Measurements from ENCODE around the gene HSD17B11.
"Not testable (repeated sequence)": the region's sequence is repeated elsewhere in the genome, so short reads cannot be mapped to it uniquely, and the experiment has no call there.

HSD17B11 gene, protein sequence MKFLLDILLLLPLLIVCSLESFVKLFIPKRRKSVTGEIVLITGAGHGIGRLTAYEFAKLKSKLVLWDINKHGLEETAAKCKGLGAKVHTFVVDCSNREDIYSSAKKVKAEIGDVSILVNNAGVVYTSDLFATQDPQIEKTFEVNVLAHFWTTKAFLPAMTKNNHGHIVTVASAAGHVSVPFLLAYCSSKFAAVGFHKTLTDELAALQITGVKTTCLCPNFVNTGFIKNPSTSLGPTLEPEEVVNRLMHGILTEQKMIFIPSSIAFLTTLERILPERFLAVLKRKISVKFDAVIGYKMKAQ

DNA sequence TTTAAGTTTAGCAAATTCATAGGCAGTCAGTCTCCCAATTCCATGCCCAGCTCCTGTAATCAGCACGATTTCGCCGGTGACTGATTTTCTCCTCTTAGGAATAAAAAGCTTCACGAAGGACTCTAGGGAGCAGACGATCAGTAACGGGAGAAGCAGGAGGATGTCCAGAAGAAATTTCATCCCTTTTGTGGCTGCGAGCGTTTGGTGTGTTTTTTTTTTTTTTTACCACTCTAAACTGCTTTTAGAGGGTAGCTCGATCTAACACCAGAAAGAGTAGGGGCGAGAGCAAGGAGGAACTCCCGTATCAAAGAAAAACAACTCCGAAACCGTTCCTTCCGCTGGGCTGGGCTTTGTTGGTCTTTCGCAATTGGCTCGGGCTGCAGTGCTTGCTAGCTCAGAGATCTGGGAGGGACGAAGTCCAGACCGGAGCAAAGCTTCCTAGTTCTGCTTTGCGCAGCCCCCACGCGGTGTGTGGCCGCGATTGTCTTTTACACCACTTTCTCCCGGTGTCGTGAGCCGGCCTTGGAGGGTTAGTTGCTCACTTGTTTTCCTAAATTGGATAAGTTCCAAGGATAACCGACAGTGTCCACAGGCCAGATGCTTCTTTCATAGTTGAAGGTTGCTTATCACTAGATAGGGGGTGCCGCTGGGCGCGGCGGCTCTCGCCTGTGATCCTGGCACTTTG, at the start of gene HSD17B11:
HSD17B11 (minus strand) TSS at position 298 of the 685 bp plus-strand sequence; CDS start at position 180, 118 bp downstream.
- DNase-seq (ENCODE audit: low spot score): peak; percentile 88
- peak; percentile 88 for FAIRE-seq

DNA sequence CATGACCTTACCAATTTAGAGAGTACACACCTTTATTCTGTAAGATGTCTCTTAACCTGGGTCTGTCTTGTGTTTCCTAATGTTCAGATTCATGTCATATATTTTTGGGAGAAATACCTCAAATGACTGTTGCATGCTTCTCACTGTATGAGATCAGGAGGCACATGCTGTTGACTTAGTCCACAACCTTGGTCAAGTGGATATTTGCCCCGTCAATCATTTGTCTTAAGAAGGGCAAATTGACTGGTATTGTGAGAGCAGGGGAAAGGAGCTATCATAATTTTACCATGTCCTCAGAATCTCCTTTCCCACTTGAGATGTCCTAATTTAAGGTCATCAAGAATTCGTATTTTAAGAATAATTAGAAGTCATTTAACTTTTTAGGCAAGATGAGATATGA, 42.4 kb upstream of the HSD17B11 start:
- DNase-seq (ENCODE audit: low spot score) (no peak), FAIRE-seq (no peak)

DNA sequence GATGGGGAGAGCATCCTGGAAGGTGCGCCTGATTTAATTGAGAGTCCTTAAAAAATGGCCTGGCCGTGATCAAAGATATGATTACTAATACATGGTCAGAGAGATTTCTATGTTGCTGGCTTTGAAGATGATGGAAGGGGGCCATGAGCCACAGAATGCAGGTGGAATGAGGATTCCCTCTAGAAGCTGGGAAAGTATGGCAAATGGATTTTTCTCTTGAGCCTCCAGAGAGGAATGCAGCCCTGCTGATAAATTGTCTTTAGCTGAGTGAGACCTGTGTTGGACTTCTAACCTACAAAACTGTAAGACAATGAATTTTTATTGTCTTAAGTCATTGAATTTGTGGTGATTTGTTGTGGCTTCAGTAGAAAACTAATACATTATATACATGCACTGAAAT, 39.0 kb upstream of the HSD17B11 start:
- FAIRE-seq (no peak), DNase-seq (ENCODE audit: low spot score) (no peak)

DNA sequence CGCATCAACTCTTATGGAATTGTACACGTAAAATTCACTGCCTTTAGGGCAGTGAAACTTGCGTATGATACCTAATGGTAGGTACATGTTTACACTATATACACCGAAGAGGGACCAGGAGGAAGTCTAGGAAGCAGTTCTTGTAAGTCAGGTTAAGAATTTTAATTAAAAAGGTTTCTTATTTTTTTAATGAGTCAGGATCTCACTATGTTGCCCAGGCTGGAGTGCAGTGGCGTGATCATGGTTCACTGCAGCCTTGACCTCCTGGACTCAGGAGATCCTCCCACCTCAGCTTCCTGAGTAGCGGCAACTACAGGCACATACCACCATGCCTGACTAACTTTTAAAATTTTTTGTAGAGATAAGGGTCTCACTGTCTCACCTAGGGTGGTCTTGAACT, 38.0 kb upstream of the HSD17B11 start:
- DNase-seq (ENCODE audit: low spot score) (no peak), FAIRE-seq (no peak)

DNA sequence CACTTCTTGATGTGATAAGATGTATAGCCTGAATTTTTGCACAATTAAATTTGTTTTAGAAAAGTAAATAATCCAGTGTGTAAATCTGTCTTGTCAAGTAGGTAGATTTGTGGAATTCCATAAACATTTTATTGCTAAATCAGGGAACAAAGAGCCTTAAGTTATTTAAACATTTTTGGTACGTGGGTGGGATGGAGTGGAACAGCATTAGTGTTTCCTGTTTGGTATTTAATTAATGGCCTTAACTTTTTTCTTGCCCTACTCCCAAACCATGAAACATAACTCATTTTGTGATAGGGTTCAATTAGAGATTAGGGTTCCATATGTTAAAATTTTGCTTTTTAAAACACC, 36.5 kb upstream of the HSD17B11 start:
- no peak for FAIRE-seq
- DNase-seq (ENCODE audit: low spot score): no peak

DNA sequence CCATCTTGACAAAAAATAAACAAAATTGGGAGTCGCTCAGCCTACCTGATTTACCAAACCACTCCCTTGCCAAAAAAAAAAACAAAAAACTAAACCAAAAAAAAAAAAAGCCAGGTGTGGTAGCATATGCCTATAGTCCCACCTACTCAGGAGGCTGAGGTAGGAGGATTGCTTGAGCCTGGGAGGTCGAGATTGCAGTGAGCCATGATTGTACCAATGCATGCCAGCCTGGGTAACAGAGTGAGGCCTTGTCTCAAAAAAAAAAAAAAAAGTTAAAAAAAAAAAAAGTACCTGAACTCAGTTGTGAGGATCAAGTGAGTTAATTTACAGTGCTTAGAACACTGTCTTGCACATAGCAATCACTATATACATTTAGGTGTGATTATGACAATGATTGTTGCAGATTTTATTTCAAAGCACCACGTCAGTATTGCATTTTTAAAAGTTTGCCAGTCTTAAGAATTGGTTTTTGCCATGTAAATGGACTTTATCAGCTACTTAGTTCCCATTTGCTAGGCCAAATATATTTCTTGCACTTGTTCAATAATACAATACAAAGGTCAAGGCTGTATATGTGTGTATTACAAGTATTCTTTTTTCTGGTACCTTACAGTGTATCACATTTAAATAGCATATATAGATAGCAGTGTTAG, 36.0 kb upstream of the HSD17B11 start:
- FAIRE-seq (no peak), DNase-seq (ENCODE audit: low spot score) (no peak)

DNA sequence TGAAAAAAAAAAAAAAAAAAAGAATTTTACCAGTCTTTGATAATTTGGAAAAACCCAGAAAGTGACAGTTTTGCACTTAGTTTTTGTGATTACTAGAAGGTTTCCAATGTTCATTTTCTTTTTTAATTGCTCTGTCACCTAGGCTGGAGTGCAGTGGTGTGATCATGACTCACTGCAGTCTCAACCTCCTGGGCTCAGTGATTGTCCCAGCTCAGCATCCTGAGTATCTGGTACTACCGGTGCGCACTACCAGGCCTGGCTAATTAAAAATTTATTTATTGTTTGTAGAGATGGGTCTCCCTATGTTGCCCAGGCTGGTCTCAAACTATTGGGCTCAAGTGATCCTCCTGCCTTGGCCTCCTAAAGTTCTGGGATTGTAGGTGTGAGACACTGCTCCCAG, 34.7 kb upstream of the HSD17B11 start:
- FAIRE-seq (no peak), DNase-seq (ENCODE audit: low spot score) (peak; percentile 24)

DNA sequence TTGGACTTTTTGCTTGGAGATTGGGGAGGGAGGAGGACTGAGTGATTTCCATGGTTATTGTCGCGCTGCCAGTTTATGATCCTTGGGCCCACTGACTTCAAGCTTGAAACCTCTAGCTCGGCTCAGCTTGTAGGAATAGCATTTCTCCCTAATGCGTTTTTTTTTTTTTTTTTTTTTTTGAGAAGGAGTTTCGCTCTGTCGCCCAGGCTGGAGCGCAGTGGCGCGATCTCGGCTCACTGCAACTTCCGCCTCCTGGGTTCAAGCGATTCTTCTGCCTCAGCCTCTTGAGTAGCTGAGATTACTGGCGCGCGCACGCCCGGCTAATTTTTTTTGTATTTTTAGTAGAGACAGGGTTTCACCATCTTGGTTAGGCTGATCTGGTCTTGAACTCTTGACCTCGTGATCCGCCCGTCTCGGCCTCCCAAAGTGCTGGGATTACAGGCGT, 33.1 kb upstream of the HSD17B11 start:
- FAIRE-seq; DNase-seq (ENCODE audit: low spot score): not testable (repeated sequence)

DNA sequence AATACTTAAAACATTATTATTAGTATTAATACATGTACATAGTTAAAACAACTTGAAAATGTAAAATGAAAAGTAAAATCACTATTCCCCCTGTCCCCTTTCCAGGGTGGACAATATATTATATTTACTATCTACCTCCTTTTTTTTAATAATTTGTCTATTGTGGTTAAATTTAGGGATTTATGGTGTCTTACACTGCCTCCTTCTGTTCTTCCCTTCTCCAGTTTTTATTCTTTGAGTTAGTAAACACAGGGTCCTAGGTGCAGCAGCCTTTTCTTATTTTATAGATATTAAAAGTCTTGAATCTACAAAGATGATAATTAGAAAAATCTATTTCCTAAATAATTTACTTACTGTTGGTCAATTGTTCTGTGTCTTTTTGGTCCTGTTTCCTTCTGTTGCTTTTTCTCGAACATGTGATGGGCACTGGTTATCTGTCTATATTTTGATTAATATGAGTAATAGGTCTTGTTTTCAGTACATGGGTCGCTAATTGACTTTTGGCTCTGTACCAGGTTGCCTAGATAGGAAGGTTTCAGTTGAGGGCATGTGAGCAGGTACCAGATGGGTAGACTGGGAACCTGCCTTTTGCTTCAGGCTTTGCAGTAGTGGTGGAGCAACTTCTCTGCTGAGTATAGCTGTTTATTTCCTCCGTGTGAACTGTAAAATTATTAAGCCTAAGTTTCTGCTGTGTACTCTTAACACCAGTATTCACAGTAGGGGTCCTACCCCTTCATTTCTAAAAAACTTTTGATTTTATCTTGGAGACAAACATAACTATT, 32.5 kb upstream of the HSD17B11 start:
- DNase-seq (ENCODE audit: low spot score) (no peak), FAIRE-seq (no peak)

DNA sequence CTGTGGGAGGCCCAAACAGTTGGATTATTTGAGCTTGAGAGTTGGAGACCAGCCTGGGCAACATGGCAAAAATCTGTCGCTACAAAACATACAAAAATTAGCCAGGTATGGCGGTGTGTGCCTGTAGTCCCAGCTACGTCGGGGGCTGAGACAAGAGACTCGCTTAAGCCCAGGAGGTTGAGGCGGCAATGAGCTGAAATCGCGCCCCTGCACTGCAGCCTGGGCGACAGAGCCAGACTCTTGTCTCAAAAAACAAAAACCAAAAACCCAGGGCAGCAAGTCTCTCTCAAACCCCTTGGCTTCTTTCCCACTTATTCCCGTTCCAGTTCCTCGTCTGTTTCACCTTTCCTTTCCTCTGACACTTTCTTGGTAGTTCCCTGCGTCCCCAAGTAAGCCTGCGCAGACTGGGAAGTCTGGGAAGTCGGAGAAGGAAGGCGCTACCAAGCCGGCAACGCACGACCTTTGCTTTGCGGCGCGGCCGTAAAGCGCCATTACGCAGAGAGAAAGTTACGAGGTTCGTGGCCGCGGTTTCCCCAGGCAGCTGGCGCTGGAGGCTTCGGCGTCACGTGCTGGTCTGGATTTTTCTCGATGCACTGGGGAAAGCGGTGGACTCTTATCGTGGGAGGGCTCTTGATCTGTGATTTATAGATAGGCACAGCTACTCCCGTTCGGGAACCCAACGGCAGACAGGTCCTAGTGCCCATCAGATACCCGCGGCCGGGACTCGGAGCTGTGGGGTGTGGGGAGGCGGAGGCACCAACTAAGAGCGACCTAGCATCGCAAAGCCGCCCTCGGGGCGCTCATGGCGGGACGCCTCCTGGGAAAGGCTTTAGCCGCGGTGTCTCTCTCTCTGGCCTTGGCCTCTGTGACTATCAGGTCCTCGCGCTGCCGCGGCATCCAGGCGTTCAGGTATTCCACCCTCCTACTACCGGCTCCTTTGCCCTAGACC, 31.4 kb upstream of the HSD17B11 start, which contains the start of gene NUDT9:
NUDT9 (plus strand) TSS at position 470 of the 949 bp plus-strand sequence; CDS start at position 803, 333 bp downstream.
- peak; percentile 87 for DNase-seq (ENCODE audit: low spot score)
- peak; percentile 70 for FAIRE-seq

DNA sequence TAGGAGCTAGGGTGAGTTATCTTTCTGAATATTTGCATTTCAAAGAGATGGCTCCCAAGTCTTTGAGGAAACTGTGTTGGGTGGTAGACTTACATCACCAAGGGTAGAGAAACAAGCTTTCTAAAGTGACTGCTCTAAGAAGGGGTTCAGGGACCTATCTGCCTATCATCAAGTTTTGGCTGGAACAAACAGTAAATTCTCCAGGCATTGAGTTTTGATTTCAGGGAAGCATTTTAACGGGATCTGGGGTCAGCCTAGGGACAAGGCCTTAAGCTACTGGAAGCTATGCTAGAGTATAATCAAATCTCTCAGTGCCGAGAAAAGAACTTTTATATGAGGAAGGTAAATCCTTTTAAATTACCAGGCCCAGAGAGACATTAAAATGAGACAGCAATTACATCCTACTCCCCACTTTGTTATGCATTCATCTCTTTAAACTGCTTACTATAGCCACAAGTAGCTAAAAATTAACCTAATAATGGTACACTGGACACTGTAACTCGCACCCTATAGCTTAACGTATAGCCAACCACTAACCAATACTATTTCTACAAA, 29.4 kb upstream of the HSD17B11 start:
- FAIRE-seq (no peak), DNase-seq (ENCODE audit: low spot score) (no peak)

DNA sequence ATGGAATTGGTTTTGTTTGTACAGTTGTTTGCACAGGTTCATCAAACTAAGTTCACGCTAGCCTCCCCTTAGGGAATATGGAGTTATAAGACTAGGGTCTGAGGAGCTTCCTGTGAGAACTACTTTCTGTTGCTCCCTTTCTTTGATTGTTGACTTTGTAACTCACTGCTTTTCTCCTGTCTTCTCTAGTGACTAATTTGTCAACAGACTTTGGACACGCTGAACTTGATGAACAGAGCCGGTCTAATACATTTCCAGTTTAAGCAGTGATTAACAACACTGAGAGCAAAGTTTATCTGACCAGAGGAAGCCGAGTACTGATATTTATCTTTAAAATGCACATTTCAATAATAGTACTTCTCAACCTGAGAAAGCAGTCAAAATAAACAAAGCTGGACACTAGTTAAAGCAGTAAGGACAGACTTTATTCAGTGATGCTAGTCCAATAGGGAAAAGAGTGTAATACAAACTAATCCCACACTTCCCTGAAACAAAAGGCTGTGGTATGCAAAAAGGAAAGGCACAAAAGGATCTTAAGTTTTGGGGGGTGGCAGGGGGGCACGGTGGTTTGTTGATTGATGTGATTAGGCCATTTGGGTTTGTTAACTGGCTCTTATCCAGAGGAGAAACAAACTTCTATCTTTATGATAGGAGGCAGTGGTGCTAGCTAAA, 28.7 kb upstream of the HSD17B11 start:
- DNase-seq (ENCODE audit: low spot score) (no peak), FAIRE-seq (no peak)

DNA sequence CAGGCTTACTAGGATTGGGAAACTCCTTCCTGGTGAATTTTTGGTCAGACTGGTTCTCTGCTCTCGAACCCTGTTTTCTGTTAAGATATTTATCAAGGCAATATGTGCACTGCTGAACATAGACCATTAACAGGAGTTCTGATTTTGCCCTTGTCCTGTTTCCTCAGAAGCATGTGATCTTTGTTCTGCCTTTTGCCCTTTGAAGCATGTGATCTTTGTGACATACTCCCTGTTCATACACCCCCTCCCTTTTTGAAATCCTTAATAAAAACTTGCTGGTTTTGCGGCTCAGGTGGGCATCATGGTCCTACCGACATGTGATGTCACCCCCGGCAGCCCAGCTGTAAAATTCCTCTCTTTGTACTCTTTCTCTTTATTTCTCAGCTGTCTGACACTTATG, 27.4 kb upstream of the HSD17B11 start:
- DNase-seq (ENCODE audit: low spot score); FAIRE-seq: not testable (repeated sequence)

DNA sequence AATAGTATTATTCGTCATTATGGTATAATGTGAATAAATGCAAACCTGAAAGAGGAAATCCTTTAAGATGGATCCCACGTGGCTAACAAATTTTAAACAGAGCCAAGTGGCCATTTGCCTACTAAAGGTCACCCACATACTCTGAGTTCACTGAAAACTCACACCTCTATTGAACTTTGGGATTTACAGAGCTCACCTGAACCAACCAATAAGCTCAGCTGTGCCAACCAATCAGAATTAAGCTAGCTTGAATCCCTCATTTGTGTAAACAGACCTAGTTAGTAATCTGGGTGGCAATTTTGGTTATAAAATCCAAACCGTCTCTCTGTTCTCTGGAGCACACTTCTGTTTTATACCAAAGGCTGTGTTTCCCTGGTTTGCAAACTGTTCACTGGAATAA, 26.0 kb upstream of the HSD17B11 start:
- no peak for FAIRE-seq

DNA sequence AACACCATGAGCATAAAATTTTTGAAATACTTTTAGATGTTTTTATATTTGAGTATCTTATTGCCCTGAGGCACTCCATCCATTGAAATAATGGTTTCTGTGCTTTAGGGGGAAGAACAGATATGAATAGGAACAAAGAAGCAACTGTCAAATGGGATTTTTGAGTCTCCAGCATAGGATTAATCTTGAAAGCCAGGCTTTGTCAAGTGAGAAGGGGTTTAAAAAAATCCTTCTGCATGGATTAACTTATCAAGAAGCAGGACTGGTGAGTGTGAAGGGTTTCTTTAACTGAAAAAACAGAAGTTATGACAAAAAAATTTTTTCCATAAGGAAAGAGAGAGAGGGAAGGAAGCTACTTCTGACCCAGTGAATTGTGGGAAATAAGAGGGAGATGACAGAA, 23.8 kb upstream of the HSD17B11 start:
- no peak for DNase-seq (ENCODE audit: low spot score)
- FAIRE-seq: no peak

More for the DNA sequence above, 26.0 kb upstream of the HSD17B11 start:
- no peak for DNase-seq (ENCODE audit: low spot score)

DNA sequence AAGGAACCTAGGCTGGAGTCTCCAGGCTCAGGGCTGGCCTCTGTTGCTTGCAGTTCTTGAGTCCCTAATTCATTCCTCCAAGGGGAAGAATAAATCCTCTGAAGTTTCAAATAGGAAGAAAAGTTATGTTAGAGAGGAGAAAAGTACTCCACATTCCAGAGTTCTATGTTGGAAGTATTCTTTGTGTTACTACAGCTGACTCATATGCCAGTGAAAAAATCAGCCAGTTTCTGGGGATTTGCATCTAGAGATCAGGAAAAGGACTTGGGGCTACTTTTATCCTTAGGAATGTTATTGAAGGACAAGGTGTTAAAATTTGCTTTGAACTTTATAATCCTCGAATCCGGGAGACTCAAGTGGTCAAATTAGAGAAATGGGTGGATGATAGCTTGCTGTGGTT, 19.7 kb upstream of the HSD17B11 start:
- DNase-seq (ENCODE audit: low spot score) (no peak), FAIRE-seq (no peak)

DNA sequence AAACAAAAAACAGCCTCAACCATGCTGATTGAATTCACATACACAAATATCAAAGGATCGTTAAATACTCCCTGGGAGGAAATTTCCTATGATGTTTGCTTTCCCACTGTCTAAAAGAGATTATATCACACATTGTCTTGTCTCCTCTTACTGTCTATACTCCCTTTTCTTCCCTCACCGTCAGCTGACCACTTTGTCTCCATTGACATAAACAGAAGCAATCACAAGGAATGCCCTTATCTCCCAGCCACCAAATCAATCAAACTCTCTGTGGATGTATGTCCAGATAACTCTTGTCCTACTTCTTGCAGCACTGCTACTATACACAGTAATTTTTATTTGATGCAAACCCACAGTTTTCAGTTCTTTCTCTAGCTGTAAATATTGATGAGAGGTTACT, 19.2 kb upstream of the HSD17B11 start:
- FAIRE-seq (no peak), DNase-seq (ENCODE audit: low spot score) (no peak)

DNA sequence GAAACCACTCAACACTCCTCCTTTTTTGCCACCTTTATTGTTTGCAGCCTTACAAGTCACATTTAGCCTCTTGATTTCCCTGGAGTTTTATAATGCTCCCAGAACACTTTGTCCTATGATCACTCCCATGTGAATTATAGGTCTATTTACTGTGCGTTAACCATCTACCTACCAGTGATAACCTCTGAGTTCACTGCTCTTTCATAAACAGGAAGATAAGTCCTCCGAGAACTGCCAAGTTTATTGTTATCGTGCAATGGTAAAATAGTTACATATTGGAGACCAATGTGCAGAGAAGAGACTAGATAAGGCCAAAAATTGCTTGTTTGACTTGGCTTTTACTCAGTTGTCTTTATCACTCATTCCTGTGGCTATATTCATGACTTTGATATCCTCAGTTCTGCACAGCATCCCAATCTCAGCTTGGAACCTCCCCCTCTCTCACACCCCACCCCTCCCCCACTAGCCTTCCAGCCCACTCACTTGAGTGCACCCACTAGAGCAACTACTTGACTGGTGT, 18.5 kb upstream of the HSD17B11 start:
- DNase-seq (ENCODE audit: low spot score) (no peak), FAIRE-seq (no peak)

DNA sequence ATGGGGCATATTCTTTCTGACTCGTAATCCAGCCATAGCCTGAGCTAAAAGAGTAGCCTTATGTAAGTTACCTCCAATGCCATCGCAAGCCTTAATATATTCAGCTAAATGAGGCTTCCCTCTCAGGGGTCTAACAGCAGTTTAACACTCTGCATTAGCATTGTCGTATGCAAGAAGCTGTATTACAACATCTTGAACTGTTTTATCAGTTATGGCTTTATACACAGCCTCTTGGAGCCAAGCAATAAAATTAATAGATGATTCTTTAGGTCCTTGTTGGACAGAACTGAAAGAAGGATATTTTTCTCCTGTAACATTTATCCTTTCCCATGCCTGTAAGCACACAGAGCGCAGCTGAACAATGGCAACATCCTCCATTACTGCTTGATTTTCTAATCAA, 15.9 kb upstream of the HSD17B11 start:
- not testable (repeated sequence) for DNase-seq (ENCODE audit: low spot score); FAIRE-seq

All from RCC 7860 (cell line).